Epithelial cell of alveolus of lung (primary cell): ENCODE results near the gene PAPPA. TPM values are rescaled to one million over a fixed set of nuclear protein-coding genes. Genes with fewer than 3 reads are reported as not detected.

Experiments
- total RNA-seq: library from RNA; depleted of rRNA; stranded (reverse); fragments of >200 nt; gene quantifications from 2 replicates; pipeline ENCODE4 v1.2.1, GENCODE V29; 2015

The PAPPA gene
- total RNA-seq: 161 and 226 TPM in 2 replicates

GRCh38 chr9:116153765-116154333 is at the start of gene PAPPA:
Gene PAPPA, plus strand, starts transcription at chr9:116153791. Its CDS starts 382 bp downstream, at chr9:116154173.

